NOMO-1 (cell line): ENCODE measurements around the gene R3HDM4.
"Not testable (repeated sequence)": the region's sequence is repeated elsewhere in the genome, so short reads cannot be mapped to it uniquely, and the experiment has no call there.

ENCODE experiments used
- DNase-seq, 2 experiments: peaks; one replicate each; lab custom pipeline; 2025; ENCODE audit not compliant: unreplicated experiment in 2 of 2; lab: John Stamatoyannopoulos, UW

R3HDM4 gene

DNA sequence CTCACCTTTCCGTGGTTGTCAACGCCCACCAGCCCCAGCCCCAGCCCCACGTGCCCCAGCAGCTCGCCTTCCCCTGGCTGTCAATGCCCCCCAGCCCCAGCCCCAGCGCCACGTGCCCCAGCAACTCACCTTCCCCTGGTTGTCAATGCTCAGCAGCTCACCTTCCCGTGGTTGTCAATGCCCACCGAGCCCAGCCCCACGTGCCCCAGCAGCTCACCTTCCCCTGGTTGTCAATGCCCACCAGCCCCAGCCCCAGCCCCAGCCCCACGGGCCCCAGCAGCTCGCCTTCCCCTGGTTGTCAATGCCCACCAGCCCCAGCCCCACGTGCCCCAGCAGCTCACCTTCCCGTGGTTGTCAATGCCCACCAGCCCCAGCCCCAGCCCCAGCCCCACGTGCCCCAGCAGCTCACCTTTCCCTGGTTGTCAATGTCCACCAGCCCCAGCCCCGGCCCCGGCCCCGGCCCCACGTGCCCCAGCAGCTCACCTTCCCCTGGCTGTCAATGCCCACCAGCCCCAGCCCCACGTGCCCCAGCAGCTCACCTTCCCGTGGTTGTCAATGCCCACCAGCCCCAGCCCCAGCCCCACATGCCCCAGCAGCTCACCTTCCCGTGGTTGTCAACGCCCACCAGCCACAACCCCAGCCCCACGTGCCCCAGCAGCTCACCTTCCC, 34.9 kb downstream of the R3HDM4 start:
- not testable (repeated sequence) for DNase-seq

DNA sequence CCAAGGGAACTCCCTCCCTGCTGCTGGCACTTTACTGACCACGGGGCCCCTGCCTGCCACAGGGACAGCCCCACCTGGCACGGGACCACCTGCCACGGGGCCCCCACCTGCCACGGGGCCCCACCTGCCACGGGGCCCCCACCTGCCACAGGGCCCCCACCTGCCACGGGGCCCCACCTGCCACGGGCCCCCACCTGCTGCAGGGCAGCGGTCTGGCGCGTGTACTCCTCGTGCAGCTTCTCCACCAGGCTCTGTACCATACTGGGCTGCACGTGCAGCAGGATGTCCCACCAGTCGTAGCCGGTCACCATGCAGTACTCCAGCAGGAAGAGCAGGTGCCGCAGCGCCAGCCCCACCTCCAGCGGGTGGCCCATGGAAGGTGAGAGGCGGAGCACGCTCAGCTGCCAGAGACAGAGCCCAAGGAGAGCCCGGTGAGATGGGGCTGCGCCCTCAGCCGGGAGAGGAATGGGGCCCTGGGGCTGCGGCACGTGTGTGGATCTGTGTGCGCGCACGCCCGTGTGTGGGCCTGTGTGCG, 36.2 kb downstream of the R3HDM4 start:
- no peak for DNase-seq

DNA sequence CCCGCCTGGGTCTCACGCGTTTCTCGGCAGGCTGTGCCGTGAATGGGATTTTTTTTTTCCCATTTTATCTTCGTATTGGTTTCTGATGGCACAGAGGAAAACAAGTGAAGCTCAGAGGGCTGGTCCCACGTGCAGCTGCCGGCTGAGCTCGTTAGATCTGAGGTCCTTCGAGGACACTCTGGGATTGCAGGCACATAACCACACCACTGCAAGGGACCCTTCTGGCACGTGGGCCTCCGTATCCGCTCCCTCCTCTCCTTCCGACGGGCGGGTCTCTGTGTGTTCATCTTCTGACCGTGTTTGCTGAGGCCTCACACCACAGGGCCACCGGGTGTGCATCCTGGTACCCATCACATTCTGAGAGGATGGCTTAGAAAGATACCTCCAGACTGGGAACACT, 36.9 kb downstream of the R3HDM4 start:
- DNase-seq, result no peak

DNA sequence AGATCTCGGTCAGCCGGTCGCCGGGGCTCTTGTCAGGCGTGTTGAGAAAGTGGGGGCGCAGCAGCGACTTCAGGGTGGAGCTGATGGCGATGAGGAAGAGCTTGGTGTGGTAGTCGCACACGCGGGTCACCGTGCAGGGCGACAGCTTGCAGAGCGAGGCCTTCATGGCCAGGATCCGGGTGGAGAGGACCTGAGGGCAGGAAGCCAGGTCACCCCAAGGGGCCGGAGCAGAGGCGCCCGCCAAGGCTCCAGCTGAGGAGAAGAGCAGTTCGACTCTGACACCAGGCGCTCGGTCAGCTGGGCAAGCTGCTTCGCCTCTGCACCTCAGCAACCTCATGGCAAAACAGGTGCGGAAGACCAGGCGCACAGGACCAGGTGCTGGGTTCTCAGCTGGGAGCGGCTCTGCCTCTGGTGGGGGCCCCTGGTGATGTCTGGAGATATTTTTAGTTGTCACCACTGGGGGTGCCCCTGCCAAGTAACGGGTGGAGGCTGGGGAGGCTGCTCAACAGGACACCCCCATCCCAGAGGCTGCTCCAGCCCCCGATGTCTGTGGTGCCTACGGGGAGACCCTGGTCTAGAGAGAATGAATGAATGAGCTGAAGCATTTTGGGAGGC, 37.6 kb downstream of the R3HDM4 start:
- DNase-seq, result no peak

DNA sequence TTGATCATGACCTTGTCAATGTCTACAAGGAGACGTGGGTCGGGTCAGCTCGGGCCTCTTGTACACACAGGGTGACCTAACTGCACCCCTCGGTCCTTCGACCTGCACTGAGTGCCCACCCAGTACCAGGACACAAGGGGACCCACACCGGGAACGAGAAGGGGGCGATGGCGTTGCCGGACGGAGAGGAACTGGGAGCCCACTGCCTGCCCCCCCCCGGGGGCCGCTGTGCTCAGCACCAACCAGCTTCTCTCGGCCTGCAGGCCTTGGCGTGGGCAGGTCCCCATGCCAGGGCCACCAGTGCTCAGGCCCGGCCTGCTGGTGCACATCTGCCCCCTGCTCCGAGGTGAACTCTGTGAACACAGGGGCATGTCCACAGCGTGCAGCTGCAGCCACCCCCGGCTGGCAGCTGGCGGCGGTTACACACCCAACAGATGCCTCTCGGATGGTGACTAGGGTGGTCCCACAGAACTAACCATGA, 39.4 kb downstream of the R3HDM4 start:
- DNase-seq, result no peak

DNA sequence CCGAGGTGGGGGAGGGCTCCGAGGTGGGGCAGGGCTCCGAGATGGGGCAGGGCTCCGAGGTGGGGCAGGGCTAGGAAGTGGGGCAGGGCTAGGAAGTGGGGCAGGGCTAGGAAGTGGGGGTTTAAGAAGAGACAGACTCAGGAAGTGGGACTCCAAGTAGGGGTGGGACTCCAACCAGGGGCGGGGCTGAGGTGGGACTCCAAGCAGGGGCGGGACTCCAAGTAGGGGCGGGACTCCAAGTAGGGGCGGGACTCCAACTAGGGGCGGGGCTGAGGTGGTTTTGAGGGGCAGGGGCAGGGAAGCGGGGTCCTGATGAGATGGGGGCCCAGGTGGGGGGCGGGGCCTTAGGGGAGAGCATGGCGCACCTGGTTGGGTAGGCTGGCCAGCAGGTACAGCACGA, 39.9 kb downstream of the R3HDM4 start:
- no peak for DNase-seq

DNA sequence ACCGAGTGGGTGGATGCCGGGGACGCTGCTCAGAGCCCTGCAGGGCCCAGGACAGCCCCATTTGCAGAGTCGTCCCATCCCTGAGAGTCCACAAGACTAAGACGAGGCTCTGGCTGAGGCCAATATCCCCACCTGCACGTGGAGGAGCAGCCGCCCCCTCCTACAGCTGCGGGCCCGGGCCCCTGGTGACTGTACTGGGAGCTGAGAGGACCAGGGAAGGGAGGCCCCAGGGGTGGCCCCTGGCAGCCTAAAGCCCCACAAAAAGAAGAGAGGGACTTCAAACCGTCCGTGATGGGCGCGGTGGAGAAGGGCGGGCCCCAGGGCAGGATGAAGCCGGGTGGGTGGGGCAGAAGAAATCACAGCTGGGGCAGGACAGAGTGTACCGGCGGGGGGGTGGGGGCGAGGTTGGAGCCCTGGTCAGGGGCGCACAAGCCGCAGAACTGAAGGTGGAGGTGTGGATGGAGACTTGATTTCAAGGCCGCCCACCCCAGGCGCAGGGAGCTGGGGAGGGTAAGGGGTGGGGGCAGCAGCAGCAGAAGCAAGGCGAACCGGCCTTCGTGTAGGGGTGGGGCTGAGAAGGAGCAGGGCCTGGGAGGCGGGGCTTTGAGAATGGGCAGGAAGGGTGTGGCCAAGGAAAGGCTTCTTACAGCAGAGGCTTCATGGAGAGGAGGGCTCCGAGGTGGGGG, 40.6 kb downstream of the R3HDM4 start:
- DNase-seq, result peak; percentile 57 to 60

DNA sequence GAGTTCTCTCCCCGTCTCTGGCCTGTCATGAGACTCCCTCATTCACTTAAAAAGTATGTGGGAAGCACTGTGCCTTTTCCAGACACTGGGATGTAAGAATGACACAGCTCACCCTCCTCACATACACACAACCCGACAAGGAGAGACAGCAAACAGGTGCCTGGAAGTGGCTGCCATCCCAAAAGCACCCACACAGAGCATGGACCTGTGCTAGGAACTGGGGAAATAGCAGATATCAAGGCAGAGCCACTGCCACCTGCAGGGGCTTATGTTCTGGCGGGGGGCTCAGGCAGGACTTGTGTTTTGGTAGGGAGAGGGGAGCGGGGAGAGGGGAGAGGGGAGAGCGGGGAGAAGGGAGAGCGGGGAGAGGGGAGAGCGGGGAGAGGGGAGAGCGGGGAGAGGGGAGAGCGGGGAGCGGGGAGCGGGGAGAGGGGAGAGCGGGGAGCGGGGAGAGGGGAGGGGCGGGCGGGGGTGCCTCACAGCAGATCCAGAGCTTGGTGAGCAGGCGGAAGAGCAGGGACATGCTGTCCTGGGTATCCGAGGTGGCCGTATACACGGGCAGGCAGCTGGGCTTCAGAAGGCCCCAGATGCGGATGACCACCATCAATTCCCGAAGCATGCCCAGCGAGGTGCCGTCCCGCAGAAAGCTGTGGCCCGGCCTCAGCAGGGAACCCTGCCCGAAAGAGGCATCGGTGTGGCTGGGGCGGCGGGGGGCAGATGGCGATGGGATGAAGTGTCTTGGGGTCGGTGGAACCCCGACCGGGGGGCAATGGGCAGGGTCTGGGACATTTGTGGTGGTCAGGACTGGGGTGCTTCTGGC, 41.4 kb downstream of the R3HDM4 start:
- DNase-seq, result no peak

DNA sequence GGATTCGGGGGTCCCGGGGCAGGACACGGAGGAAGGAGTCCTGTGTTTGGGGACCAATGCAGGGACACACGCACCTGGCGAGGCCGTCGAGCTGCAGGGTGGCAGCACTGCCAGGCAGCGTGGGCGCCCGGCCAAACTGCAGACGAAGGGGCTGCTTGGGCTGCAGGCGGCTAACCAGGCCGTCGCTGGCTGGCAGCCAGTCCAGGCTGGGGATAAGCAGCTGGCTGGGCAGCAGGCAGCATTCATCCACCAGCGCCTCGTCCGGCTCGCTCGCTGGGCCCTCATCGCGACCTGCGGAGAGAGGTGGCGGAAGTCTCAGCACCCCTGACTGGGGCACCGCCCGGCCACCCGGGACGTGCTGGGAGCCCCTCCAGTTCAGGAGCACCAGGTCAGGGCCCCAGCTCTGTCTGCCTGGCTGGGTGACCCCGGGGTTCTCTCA, 42.0 kb downstream of the R3HDM4 start:
- DNase-seq, result no peak

DNA sequence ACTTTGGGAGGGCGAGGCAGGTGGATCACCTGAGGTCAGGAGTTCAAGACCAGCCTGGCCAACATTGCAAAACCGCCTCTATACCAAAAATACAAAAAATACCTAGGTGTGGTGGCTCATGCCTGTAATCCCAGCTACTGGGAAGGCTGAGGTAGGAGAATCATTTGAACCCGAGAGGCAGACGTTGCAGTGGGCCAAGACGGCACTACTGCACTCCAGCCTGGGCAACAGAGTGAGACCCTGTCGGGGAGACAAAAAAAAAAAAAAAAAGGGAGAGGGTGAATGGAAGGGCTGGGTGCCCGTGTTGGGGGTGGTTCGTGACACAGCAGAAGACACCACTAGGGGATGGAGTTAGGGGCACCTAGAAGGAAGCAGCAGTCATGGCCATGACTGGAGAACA, 42.7 kb downstream of the R3HDM4 start:
- no peak for DNase-seq

DNA sequence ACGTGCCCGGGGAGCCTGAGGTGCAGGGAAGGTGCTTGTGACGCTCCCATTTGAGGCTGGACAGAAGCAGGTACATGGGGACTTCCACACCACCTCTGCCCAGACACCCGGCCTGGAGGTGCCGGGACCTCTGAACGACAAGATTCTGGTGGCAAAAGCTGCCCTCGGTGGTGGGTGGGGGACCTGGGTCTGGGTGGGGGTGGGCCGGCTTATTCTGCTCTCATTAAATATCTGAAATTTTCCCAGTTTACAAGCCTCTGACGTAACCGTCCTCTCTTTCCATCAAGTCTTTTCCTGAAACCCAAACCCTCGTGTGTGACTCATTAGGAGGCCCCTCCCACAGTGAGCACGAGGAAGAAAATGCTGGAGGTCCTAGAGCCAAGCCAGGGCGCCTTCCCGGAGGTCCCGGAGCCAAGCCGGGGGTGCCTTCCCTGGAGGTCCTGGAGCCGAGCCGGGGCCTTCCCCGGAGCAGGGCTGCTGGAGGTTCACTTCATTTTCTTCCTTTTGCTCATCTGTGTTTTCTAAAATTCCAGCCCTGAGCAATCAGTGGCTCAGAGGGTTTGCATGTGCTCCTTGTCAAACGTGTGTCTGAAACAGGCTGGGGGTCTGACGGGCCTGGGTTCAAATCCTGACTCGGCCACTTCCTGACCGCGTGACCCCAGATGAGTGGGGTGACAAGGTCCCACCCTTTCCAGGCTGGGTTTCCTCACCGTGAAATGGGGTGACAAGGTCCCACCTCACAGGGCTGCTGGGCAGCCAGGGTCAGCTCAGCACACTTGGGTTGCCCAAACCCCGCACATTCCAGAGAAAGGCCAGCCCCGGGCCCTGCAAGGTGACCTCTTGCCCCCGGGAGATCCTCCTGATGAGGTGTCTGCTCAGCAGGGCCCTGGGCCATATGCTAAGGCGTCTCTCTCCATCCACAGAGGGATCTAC, 43.5 kb downstream of the R3HDM4 start:
- DNase-seq, result no peak

DNA sequence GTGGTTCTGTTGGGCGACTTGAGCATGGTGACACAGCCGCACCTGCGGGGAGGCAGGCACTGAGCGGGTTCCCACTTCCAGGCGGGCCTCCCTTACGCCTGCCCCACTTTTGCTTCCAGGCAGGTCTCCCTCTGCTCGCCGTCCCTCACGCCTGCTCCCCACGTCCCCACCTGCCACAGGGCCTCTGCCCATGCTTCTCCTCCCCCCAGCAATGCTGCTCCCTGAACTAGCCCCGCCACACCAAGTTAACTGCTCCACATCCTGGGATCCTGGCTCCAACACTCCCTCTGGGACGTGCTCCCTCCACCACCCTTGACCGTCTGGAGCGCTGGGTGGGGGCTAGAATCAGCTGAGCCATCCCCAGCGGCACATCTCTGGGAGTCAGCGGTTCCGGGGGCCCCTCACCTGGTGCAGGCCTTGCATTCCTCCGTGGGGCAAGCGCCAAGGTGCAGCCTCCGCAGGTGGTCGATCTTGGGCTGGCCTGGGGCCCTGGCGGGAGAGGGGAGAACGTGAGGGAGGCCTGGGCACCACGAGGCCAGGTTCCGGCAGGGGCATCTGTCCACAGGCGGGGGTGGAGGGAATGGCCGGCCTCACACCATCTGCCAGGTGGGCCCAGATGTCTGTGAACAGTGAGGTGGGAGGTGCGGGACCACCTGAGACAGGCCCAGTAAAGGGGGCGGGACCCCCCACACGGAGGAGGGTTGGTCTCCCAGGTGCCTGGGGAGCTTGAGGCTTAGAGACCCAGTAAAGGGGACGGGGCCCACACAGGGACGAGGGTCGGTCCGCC, 44.4 kb downstream of the R3HDM4 start:
- no peak for DNase-seq

DNA sequence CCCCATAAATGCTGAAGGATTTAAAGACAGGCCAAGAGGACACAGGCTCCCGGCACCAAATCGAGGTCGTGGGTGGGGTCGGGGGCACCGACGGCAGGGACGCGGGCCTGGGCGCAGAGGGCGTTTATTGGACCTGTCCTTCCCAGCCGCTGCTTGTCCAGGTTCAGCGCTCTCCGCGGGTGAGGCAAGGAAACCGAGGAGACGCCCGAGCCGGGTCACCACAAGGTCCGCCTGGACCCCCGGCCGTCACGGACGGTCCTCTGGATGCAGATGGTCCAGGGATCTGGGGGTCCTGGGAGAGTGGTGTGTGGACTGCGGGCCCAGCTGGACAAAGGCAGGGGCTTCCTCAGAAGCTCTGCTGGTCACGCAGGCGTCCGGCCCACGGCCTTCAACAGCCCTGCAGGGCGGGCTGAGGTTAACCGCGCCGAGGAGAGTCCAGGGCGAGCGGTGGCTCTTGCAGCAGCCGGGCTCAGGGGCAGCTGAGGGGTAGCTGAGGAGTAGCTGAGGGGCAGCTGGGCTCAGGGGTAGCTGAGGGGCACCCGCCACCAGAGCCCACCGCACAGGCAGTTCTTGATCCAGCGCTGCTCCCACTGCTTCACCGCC, 45.1 kb downstream of the R3HDM4 start:
- no peak for DNase-seq

DNA sequence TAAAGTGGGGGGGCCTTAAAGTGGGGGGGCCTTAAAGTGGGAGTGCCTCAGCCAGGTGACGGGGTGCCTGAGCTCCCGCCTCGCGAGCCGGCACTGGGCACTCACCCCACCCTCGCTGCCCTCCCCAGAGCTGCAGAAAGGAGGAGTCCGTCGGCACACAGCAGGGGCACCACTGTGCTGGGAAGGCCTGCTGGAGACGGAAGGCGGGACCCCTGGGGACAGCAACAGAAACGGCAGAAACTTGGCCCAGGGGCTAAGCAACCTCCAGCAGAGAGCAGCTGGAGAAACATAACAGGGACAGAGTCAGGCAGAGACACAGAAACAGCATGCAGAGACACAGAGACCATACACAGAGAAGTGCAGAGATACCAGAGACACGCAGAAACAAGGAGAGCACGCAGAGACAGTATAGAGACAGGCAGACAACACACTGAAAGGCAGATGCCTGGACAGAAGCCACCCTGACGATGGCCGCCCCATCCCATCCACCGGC, 45.7 kb downstream of the R3HDM4 start:
- no peak for DNase-seq

DNA sequence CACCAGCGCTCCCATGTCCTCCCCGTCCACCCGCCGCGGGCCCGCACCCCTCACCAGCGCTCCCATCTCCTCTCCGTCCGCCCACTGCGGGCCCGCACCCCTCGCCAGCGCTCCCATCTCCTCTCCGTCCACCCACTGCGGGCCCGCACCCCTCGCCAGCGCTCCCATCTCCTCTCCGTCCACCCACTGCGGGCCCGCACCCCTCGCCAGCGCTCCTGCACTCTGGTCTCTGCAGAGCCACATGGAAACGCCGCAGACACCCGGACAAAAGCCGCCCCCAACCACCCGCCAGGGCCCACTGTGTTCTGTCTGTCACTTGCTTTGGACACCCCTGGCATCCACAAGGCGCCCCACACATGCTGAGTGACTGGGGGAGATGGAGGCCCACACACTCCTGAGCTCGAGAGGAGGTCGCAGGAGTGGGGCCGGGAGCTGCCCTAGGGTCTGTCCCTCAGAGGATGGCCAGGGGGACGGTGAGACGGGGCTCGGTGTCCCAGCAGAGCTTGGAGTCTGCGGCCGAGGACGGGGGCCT, 46.2 kb downstream of the R3HDM4 start:
- no peak for DNase-seq

DNA sequence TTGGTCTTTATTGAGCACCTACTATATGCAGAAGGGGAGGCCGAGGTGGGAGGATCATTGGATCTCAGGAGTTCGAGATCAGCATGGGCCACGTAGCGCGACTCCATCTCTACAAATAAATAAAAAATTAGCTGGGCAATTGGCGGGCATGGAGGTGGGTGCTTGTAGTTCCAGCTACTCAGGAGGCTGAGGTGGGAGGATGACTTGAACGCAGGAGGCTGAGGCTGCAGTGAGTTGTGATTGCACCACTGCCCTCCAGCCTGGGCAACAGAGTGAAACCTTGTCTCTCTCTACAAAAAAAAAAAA, 49.8 kb downstream of the R3HDM4 start:
- DNase-seq, result no peak

DNA sequence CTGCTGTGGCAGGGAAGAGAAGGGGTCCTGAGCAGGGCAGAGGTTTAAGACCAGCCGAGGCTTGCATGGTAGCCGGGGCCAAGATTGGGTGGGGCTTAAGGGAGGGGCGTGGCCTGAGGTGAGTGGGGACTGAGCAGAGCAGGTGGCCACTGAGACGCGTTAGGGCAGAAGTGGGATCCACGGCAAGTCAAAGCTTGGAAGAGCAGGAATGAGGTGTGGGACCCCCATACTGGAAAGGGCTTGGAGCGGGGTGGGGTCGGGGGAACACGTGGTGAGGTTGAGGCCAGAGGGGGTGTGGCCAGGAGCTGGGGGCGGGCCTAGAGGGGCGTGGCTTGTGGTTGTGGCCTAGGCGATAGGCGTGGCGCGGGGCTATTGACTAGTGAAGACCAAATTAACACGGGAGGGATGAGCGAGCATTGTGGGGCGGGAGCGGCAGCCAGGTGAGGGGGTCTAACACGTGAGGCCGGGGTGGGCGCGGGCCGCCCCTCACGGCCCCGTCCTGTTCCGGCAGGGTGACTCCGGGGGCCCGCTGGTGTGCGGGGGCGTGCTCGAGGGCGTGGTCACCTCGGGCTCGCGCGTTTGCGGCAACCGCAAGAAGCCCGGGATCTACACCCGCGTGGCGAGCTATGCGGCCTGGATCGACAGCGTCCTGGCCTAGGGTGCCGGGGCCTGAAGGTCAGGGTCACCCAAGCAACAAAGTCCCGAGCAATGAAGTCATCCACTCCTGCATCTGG, 50.3 kb downstream of the R3HDM4 start:
- DNase-seq, result no peak
